K562 (cell line): Measurements from ENCODE around the gene HPCA. TPM values are rescaled to one million over a fixed set of nuclear protein-coding genes. Genes with fewer than 3 reads are reported as not detected.

Source experiments
- ETS1 ChIP-seq: conservative IDR thresholded peaks from 2 replicates; pipeline ENCODE4 v1.6.1; 2011; ENCODE audit warnings: low read depth, mild to moderate bottlenecking, low read length; ENCODE audit not compliant: control insufficient read depth
- FOSL1 ChIP-seq: fragments of 200-800 bp; sonication (Bioruptor generic); conservative IDR thresholded peaks from 2 replicates; pipeline ENCODE4 v1.6.1; 2016; ENCODE audit warnings: missing genetic modification characterization, missing compliant biosample characterization
- HDAC2 ChIP-seq: fragments of 450-650 bp; IDR thresholded peaks from 2 replicates; pipeline ENCODE4 v1.6.1; 2016; ENCODE audit warnings: mild to moderate bottlenecking
- JUND ChIP-seq, 2 experiments: IDR thresholded peaks; 2 replicates in 1 of 2; 3 replicates in 1 of 2; pipeline ENCODE4 v1.6.1; 2011; ENCODE audit warnings: borderline replicate concordance in 2 of 2, low read depth in 2 of 2, low read length in 2 of 2, improper control_type of control experiment in 1 of 2, missing biosample characterization in 1 of 2, missing genetic modification characterization in 1 of 2, missing genetic modification reagents in 1 of 2
- KAT2B ChIP-seq: IDR thresholded peaks from one replicate; pipeline ENCODE4 v1.6.1; 2012; ENCODE audit warnings: low read depth, mild to moderate bottlenecking, control low read depth, inconsistent platforms, low read length, moderate library complexity
- L3MBTL2 ChIP-seq: fragments of 450-650 bp; IDR thresholded peaks from 2 replicates; pipeline ENCODE4 v1.6.1; 2016; ENCODE audit warnings: mild to moderate bottlenecking, moderate library complexity
- PHB ChIP-seq: fragments of 250-450 bp; sonication (Bioruptor Pico); IDR thresholded peaks from 2 replicates; pipeline ENCODE4 v1.5.0; 2021
- RFX7 ChIP-seq: fragments of 250-450 bp; sonication (Bioruptor Pico); IDR thresholded peaks from 2 replicates; pipeline ENCODE4 v1.5.1; 2021; ENCODE audit warnings: mild to moderate bottlenecking
- SLC30A9 ChIP-seq: fragments of 250-450 bp; sonication (Bioruptor Pico); IDR thresholded peaks from 2 replicates; pipeline ENCODE4 v1.8.0; 2022; ENCODE audit warnings: mild to moderate bottlenecking, moderate library complexity
- VEZF1 ChIP-seq: fragments of 200-800 bp; sonication (Bioruptor generic); IDR thresholded peaks from 2 replicates; pipeline ENCODE4 v1.6.1; 2017; ENCODE audit warnings: missing genetic modification characterization, missing compliant biosample characterization
- ZBTB7A ChIP-seq: IDR thresholded peaks from 2 replicates; pipeline ENCODE4 v1.6.1; 2011; ENCODE audit warnings: low read depth, mild to moderate bottlenecking, low read length, moderate library complexity, borderline replicate concordance; ENCODE audit not compliant: control insufficient read depth
- ZFP36 ChIP-seq: fragments of 150-350 bp; IDR thresholded peaks from 2 replicates; pipeline ENCODE4 v1.6.1; 2018; ENCODE audit warnings: low read length, low read depth; ENCODE audit not compliant: partially characterized antibody
- ZNF282 ChIP-seq: sonication (generic); formaldehyde crosslinking; IDR thresholded peaks from 2 replicates; pipeline ENCODE4 v1.8.1; 2023; ENCODE audit warnings: missing genetic modification reagents
- polyA plus RNA-seq, 8 experiments: library from polyadenylated mRNA; depleted of rRNA in 4 of 8; stranded (reverse) in 5 of 8; unstranded in 3 of 8; fragments of >200 nt; fragmentation: Nextera tagmentation in 2 of 8; fragmentation: Illumina TruSeq in 1 of 8; extraction: Ambion mirVana in 2 of 8; extraction: Trizol in 1 of 8; gene quantifications; 2 replicates each; pipeline versions ENCODE4 v1.2.1 to v1.2.3, GENCODE V29; 2011 to 2014; ENCODE audit warnings: inconsistent platforms in 1 of 8, missing spikeins in 1 of 8
- total RNA-seq, 7 experiments: library from RNA; depleted of rRNA in 6 of 7; stranded (reverse); fragments of >200 nt in 6 of 7; fragmentation: Illumina TruSeq in 2 of 7; extraction: Trizol in 2 of 7; gene quantifications; 2 replicates each; pipeline versions ENCODE4 v1.2.1 to v1.2.3, GENCODE V29; 2011 to 2021; ENCODE audit warnings: low replicate concordance in 1 of 7
- TF ChIP-seq, protein P1 (sequence below): fragments of 250-450 bp; sonication (Bioruptor Pico); IDR thresholded peaks from 2 replicates; pipeline ENCODE4 v1.5.0; 2022; ENCODE audit warnings: mild to moderate bottlenecking
- TF ChIP-seq, protein P2 (sequence below): sonication (generic); formaldehyde crosslinking; IDR thresholded peaks from 2 replicates; pipeline ENCODE4 v1.8.1; 2022; ENCODE audit warnings: missing genetic modification reagents

Gene HPCA
- total and polyA plus RNA-seq, 9 of the 15 experiments (the other 6 are each of a cell fraction or from before 2014, with no cell fraction given) = not detected

- 0 out of 2 replicates have a peak, but pooled peaks have one; percentile 10 for TF ChIP-seq ETS1
- TF ChIP-seq PHB = 0 out of 2 replicates have a peak, but pooled peaks have one; percentile 90
- TF ChIP-seq KAT2B = no peak
- peak; percentile 76 for TF ChIP-seq ZFP36
- peak; percentile 64; the same call in 1 of the 2 replicates for TF ChIP-seq FOSL1 (tag)
- TF ChIP-seq, protein P1, sequence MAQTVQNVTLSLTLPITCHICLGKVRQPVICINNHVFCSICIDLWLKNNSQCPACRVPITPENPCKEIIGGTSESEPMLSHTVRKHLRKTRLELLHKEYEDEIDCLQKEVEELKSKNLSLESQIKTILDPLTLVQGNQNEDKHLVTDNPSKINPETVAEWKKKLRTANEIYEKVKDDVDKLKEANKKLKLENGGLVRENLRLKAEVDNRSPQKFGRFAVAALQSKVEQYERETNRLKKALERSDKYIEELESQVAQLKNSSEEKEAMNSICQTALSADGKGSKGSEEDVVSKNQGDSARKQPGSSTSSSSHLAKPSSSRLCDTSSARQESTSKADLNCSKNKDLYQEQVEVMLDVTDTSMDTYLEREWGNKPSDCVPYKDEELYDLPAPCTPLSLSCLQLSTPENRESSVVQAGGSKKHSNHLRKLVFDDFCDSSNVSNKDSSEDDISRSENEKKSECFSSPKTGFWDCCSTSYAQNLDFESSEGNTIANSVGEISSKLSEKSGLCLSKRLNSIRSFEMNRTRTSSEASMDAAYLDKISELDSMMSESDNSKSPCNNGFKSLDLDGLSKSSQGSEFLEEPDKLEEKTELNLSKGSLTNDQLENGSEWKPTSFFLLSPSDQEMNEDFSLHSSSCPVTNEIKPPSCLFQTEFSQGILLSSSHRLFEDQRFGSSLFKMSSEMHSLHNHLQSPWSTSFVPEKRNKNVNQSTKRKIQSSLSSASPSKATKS = no peak
- no peak for TF ChIP-seq SLC30A9 (CRISPR knock-in tag)
- peak; percentile 84 for TF ChIP-seq VEZF1 (CRISPR knock-in tag)
- TF ChIP-seq, protein P2, sequence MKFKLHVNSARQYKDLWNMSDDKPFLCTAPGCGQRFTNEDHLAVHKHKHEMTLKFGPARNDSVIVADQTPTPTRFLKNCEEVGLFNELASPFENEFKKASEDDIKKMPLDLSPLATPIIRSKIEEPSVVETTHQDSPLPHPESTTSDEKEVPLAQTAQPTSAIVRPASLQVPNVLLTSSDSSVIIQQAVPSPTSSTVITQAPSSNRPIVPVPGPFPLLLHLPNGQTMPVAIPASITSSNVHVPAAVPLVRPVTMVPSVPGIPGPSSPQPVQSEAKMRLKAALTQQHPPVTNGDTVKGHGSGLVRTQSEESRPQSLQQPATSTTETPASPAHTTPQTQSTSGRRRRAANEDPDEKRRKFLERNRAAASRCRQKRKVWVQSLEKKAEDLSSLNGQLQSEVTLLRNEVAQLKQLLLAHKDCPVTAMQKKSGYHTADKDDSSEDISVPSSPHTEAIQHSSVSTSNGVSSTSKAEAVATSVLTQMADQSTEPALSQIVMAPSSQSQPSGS (CRISPR knock-in tag) = 0 out of 2 replicates have a peak, but pooled peaks have one; percentile 18
- TF ChIP-seq RFX7 (CRISPR knock-in tag) = no peak
- TF ChIP-seq HDAC2 = peak; percentile 18; the same call in 1 of the 2 replicates
- 0 out of 2 replicates have a peak, but pooled peaks have one; percentile 44 for TF ChIP-seq ZNF282 (CRISPR knock-in tag)
- TF ChIP-seq ZBTB7A = peak; percentile 67; the same call in 1 of the 2 replicates
- TF ChIP-seq L3MBTL2 = peak; percentile 88
- no peak for TF ChIP-seq JUND (IDR thresholded peaks at IDR 0.05; ENCODE audit: borderline replicate concordance, low read depth, low read length)
- TF ChIP-seq JUND (tag; IDR thresholded peaks at IDR 0.05; ENCODE audit: borderline replicate concordance, low read depth, low read length) = no peak
Observed at GRCh38 chr1:32900956-32901822, 14.9 kb downstream of the HPCA start, which contains the start of gene TMEM54 (continued).
